Measurements from ENCODE around the gene ASTN2.

DNA sequence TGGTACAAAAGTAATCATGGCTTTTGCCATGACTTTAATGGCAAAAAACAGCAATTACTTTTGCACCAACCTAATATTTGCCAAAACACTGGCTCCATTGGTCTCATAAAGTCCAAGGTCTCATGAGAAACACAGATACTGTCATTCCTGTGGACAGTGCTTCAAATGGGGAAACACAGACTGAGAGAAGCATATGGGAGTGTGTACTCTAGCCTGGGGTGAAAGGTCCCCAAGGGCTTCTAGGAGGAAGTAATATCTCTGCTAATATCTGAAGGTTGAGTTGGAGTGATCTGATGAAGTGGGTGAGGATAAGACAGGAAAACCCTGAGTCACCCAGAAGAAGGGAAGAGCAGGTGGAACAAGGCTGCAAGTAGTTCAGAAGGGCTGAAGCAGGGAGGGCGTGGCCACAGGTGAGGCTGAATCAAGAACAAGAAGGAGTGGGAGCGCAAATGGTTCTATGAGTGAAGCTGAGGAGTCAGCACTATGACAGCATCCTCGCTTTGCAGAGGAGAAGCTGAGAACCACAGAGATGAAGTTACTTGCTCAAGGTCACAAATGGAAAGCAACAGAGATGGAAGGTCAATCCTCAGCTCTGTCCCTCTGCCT is 164.1 kb downstream of the ASTN2 start:
- TF ChIP-seq POLR2A (IDR thresholded peaks at IDR 0.05; ENCODE audit: low read length) (no peak), GATA1 (IDR thresholded peaks at IDR 0.05; ENCODE audit: low read depth, low read length) (no peak)

Data from erythroblast (primary cell).